ENCODE data around the gene ADGRF3.

- TF ChIP-seq EZH2 (IDR thresholded peaks at IDR 0.05; ENCODE audit: insufficient read depth, poor library complexity, severe bottlenecking) (no peak), EZH2phosphoT487 (IDR thresholded peaks at IDR 0.05; ENCODE audit: insufficient read depth, low read depth) (no peak)
Observed at GRCh38 chr2:26285931-26286330, 60.7 kb downstream of the ADGRF3 start.

Data from GM23248 (cell line).